ENCODE results near the gene GPC5.

GPC5 gene

GRCh38 chr13:91845612-91846011 is 447.2 kb downstream of the GPC5 start:
- CTCF ChIA-PET: no interaction called here
- no peak for TF ChIP-seq CTCF (IDR thresholded peaks at IDR 0.05; ENCODE audit: control extremely low read depth, extremely low read depth, low read depth, missing control alignments)
- POLR2A ChIA-PET: no interaction called here
- no peak for DNase-seq (ENCODE audit: extremely low spot score)

- POLR2A ChIA-PET: no interaction called here
- TF ChIP-seq CTCF (IDR thresholded peaks at IDR 0.05; ENCODE audit: control extremely low read depth, extremely low read depth, low read depth, missing control alignments): no peak
- CTCF ChIA-PET: no interaction called here
- DNase-seq (ENCODE audit: extremely low spot score): no peak
Measured at GRCh38 chr13:91863699-91864098, 465.3 kb downstream of the GPC5 start.

GRCh38 chr13:91868351-91868750 is 469.9 kb downstream of the GPC5 start:
- CTCF ChIA-PET: no interaction called here
- DNase-seq (ENCODE audit: extremely low spot score): no peak
- POLR2A ChIA-PET: no interaction called here
- no peak for TF ChIP-seq CTCF (IDR thresholded peaks at IDR 0.05; ENCODE audit: control extremely low read depth, extremely low read depth, low read depth, missing control alignments)

GRCh38 chr13:91878491-91878890 is 480.1 kb downstream of the GPC5 start:
- CTCF ChIA-PET: no interaction called here
- no peak for DNase-seq (ENCODE audit: extremely low spot score)
- POLR2A ChIA-PET: no interaction called here
- no peak for TF ChIP-seq CTCF (IDR thresholded peaks at IDR 0.05; ENCODE audit: control extremely low read depth, extremely low read depth, low read depth, missing control alignments)

GRCh38 chr13:91879360-91879759 is 480.9 kb downstream of the GPC5 start:
- CTCF ChIA-PET: no interaction called here
- DNase-seq (ENCODE audit: extremely low spot score): no peak
- TF ChIP-seq CTCF (IDR thresholded peaks at IDR 0.05; ENCODE audit: control extremely low read depth, extremely low read depth, low read depth, missing control alignments): no peak
- POLR2A ChIA-PET: no interaction called here

- TF ChIP-seq CTCF (IDR thresholded peaks at IDR 0.05; ENCODE audit: control extremely low read depth, extremely low read depth, low read depth, missing control alignments): no peak
- ChIA-PET CTCF (no interaction called here), POLR2A (no interaction called here)
- no peak for DNase-seq (ENCODE audit: extremely low spot score)
Measured at GRCh38 chr13:91882918-91883317, 484.5 kb downstream of the GPC5 start.

- ChIA-PET POLR2A (no interaction called here), CTCF (no interaction called here)
- no peak for TF ChIP-seq CTCF (IDR thresholded peaks at IDR 0.05; ENCODE audit: control extremely low read depth, extremely low read depth, low read depth, missing control alignments)
- no peak for DNase-seq (ENCODE audit: extremely low spot score)
Measured at GRCh38 chr13:91889641-91890040, 491.2 kb downstream of the GPC5 start.

Measured in GM10248 (cell line).